Activated gamma-delta T cell (primary cell): Measurements from ENCODE around the gene POLD1.
"Not testable (repeated sequence)": the region's sequence is repeated elsewhere in the genome, so short reads cannot be mapped to it uniquely, and the experiment has no call there.

ENCODE experiments used
- DNase-seq: peaks from one replicate; lab custom pipeline; 2025; lab: John Stamatoyannopoulos, UW

POLD1 gene

GRCh38 chr19:50365434-50366306 lies 18.5 kb upstream of the POLD1 start, which contains the start of gene NAPSA:
Gene NAPSA (minus strand): TSS chr19:50365639. CDS start chr19:50365621, 18 bp downstream.
- no peak for DNase-seq

GRCh38 chr19:50368649-50369570 lies 15.2 kb upstream of the POLD1 start:
- no peak for DNase-seq

DNA sequence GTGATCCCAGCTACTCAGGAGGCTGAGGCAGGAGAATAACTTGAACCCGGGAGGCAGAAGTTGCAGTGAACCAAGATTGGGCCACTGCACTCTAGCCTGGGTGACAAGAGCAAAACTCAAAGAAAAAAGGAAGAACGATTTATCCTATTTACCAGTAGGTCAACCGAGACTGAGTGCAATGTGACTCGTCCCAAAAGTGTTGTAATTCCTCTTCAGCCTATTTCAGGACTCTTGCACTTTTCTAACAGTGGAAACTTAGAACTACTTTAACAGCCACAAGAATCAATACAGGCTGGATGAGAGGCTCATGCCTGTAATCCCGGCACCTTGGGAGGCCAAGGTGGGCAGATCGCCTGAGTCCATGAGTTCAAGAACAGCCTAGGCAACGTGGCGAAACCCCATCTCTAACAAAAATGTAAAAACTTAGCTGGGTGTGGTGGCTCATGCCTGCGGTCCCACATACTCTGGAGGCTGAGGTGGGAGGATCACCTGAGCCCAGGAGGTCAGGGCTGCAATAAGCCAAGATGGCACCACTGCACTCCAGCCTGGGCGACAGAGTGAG lies 12.2 kb upstream of the POLD1 start:
- no peak for DNase-seq

- peak; percentile 79 for DNase-seq
Observed at GRCh38 chr19:50376166-50377050, 7.7 kb upstream of the POLD1 start, which contains the start of gene NR1H2. Gene NR1H2 (plus strand): TSS chr19:50376457. CDS start chr19:50377606, 1,149 bp downstream.

GRCh38 chr19:50377051-50377461 lies 7.1 kb upstream of the POLD1 start:
- DNase-seq = no peak

DNA sequence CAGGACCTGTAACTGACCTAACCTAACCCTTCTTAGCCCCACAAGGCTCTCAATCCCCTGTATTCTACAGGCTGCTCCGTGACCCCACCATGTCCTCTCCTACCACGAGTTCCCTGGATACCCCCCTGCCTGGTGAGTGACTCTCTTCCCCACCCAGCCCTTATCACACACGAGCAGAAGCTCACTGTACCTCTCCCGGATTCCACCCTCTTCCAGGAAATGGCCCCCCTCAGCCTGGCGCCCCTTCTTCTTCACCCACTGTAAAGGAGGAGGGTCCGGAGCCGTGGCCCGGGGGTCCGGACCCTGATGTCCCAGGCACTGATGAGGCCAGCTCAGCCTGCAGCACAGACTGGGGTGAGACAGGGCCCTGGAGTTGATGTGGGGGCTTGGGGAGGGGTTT lies 6.6 kb upstream of the POLD1 start:
- DNase-seq = no peak

- DNase-seq = no peak
Observed at GRCh38 chr19:50378169-50378862, 5.8 kb upstream of the POLD1 start.

GRCh38 chr19:50378863-50379236 lies 5.3 kb upstream of the POLD1 start:
- no peak for DNase-seq

GRCh38 chr19:50379602-50380001 lies 4.5 kb upstream of the POLD1 start:
- no peak for DNase-seq

- no peak for DNase-seq
Observed at GRCh38 chr19:50380137-50380536, 4.0 kb upstream of the POLD1 start.

- no peak for DNase-seq
Observed at GRCh38 chr19:50380751-50381151, 3.4 kb upstream of the POLD1 start.

DNA sequence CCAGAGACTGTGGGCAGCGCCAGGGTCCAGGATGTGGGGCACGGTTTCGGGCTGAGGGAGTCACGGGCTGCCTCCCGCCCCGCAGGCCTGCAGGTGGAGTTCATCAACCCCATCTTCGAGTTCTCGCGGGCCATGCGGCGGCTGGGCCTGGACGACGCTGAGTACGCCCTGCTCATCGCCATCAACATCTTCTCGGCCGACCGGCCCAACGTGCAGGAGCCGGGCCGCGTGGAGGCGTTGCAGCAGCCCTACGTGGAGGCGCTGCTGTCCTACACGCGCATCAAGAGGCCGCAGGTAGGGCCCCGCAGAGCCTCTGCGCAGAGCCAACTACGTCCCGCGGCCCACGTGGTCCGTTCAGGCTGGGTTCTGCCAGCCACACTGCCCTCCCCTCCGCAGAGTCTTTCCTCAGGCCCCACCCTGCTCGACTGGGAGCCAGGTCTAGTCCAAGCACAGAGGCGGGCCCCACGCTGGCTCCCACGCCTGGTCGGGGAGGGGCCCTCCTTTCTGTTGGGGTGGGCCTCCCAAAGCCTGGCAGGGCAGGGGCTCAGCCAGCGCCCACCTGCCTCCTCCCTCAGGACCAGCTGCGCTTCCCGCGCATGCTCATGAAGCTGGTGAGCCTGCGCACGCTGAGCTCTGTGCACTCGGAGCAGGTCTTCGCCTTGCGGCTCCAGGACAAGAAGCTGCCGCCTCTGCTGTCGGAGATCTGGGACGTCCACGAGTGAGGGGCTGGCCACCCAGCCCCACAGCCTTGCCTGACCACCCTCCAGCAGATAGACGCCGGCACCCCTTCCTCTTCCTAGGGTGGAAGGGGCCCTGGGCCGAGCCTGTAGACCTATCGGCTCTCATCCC lies 2.0 kb upstream of the POLD1 start:
- no peak for DNase-seq

- DNase-seq = no peak
Observed at GRCh38 chr19:50383001-50383851, 921 bp upstream of the POLD1 start.

DNA sequence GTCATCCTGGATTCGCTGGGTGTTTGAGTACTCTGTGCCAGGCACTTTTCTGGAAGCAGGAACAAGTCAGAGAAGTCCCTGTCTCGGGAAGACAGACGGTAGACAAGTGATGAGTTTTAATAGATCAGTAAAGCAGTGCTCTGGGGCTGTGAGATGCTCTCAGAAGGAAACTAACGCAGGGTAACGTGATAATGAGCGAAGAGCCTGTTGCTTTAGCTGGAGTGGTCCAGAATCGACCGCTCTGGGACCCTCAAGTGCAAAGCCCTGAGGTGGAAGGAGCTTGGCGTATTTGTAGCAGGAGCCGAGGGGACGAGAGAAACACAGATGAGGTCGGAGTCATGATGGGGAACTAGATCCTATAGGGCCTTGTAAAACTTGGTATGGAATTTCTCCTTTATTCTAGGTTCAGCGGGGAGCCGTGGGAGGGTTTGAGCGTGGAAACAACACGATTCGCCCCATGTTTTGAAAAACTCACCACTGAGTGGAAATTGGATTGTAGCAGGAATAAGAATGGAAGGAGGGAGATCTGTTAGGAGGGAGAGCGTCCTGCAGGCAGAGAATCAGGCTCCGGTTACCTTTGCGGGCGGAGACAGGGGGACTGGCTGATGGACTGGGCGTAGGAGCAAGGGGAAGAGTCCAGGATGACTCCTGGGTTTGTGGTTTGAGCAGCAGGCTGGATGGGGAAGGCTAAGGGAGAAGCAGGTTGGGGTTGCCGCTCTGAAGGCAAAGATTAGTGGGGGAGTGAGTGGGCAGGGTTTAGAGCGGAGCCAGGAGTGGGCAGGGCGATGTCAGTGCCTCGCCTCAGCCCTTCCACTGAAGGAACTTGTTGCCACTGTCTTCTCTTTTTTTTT lies 763 bp downstream of the POLD1 start:
- no peak for DNase-seq

GRCh38 chr19:50387176-50387867 lies 3.2 kb downstream of the POLD1 start:
- no peak for DNase-seq

DNA sequence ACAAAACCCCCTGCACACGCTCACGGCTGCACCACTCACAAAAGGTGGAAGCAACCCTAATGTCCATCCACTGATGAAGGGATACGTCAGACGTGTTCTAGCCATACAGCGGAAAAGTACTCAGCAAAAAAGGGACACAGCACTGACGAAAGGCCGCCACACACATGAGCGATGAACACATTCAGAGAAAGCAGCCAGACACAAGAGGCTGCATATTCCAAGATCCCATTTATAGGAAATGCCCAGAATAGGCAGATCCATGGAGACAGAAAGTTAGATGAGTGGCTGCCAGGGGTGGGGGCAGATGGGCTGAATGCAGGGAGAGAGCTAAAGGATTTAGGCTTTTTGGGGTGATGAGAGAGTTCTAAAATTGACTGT lies 3.7 kb downstream of the POLD1 start:
- no peak for DNase-seq

DNA sequence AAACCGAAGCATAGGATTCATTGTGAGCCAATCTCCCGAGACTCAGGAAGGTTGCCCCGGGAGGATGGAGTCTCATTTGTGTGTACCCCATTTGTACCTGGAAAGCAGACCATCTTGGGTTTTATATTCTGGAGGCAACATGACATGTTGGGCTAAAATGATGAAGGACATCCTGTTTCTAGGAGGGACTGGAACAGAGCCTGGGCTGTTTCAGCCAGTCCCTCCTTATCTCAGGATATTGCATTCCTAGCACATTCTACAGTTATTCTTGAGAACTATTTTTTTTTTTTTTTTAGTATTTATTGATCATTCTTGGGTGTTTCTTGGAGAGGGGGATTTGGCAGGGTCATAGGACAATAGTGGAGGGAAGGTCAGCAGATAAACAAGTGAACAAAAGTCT lies 6.1 kb downstream of the POLD1 start:
- DNase-seq = not testable (repeated sequence)
